Endothelial cell of umbilical vein (primary cell): ENCODE data around the gene HIP1. TPM values are rescaled to one million over a fixed set of nuclear protein-coding genes. Genes with fewer than 3 reads are reported as not detected.
A peak's percentile ranks its signal among the peaks of the same experiment; 100 is the strongest.

Experiments used
- BruUV-seq: library from RNA; stranded (reverse); fragments of 400-500 nt; replicated peaks from 2 replicates; lab custom pipeline; 2021; lab: Mats Ljungman, UMichigan
- CTCF ChIA-PET: fragments of 300-600, 350-600 bp; sonication (Branson Sonifier 250); formaldehyde crosslinking; loops from one replicate; lab custom pipeline; 2021; ENCODE audit warnings: antibody characterized with exemption, inconsistent platforms; lab: Charles Lee
- POLR2A ChIA-PET: fragments of 300-600, 350-600 bp; sonication (Branson Sonifier 250); formaldehyde crosslinking; loops from one replicate; lab custom pipeline; 2021; ENCODE audit warnings: antibody characterized with exemption, inconsistent platforms; lab: Charles Lee
- DNase-seq: peaks from one replicate; pipeline ENCODE4 v3.0.0-alpha.2; 2011; ENCODE audit warnings: low read depth, low spot score
- FAIRE-seq: peaks from 2 replicates; lab custom pipeline; 2011; peaks lifted over from hg19 to GRCh38; lab: Jason Lieb, UNC
- H2AFZ ChIP-seq: 2 replicates; pipeline ENCODE4 v1.6.0; 2012; ENCODE audit warnings: low read depth, low read length, control low read depth, inconsistent platforms
- H3K27ac ChIP-seq: 2 replicates; pipeline ENCODE4 v1.5.1; 2011; ENCODE audit warnings: low read depth, mild to moderate bottlenecking, control low read depth, low read length, moderate library complexity; ENCODE audit not compliant: insufficient read depth
- H3K27me3 ChIP-seq, 2 experiments: 2 replicates each; pipeline versions ENCODE4 v1.6.0 to v1.6.1; 2011; ENCODE audit warnings: low read length in 2 of 2, mixed read lengths in 1 of 2; ENCODE audit not compliant: control insufficient read depth in 2 of 2, insufficient read depth in 2 of 2
- H3K36me3 ChIP-seq, 2 experiments: 2 replicates in 1 of 2; 3 replicates in 1 of 2; pipeline ENCODE4 v1.5.1; 2011; ENCODE audit warnings: low read length in 2 of 2, mild to moderate bottlenecking in 1 of 2, moderate library complexity in 1 of 2; ENCODE audit not compliant: control insufficient read depth in 2 of 2, insufficient read depth in 2 of 2; ENCODE audit errors: extremely low read depth in 1 of 2
- H3K4me1 ChIP-seq: 3 replicates; pipeline ENCODE4 v1.5.1; 2011; ENCODE audit warnings: mild to moderate bottlenecking, low read length; ENCODE audit not compliant: control insufficient read depth, insufficient read depth; ENCODE audit errors: extremely low read depth
- H3K4me2 ChIP-seq: 2 replicates; pipeline ENCODE4 v1.6.1; 2011; ENCODE audit warnings: low read length, control low read depth, mixed read lengths; ENCODE audit not compliant: insufficient read depth
- H3K4me3 ChIP-seq, 3 experiments: fragments of 200-600 bp in 1 of 3; sonication (generic), shearing (Covaris generic) in 1 of 3; replicated peaks in 1 of 3; 2 replicates each; pipeline ENCODE4 v1.5.1; 2011 to 2016; ENCODE audit warnings: control low read depth in 3 of 3, low read length in 3 of 3, mild to moderate bottlenecking in 2 of 3, inconsistent platforms in 1 of 3, low read depth in 1 of 3, moderate library complexity in 1 of 3; ENCODE audit not compliant: insufficient read depth in 1 of 3
- H3K79me2 ChIP-seq: 2 replicates; pipeline ENCODE4 v1.6.0; 2012; ENCODE audit warnings: low read length, inconsistent platforms; ENCODE audit not compliant: control insufficient read depth, insufficient read depth
- H3K9ac ChIP-seq: replicated peaks from 2 replicates; pipeline ENCODE3; 2011; ENCODE audit warnings: low read length, control low read depth; ENCODE audit not compliant: insufficient read depth; ENCODE audit errors: extremely low read depth
- H3K9me1 ChIP-seq: replicated peaks from 3 replicates; pipeline ENCODE4 v1.6.0; 2011; ENCODE audit warnings: mild to moderate bottlenecking, low read length; ENCODE audit not compliant: control insufficient read depth, insufficient read depth; ENCODE audit errors: extremely low read depth
- H3K9me3 ChIP-seq: replicated peaks from 2 replicates; pipeline ENCODE4 v1.5.1; 2012; ENCODE audit warnings: low read length, inconsistent platforms; ENCODE audit not compliant: control insufficient read depth, insufficient read depth
- H4K20me1 ChIP-seq: replicated peaks from 2 replicates; pipeline ENCODE3; 2011; ENCODE audit warnings: mild to moderate bottlenecking, low read length; ENCODE audit not compliant: control insufficient read depth, insufficient read depth; ENCODE audit errors: extremely low read depth
- CTCF ChIP-seq, 2 donors: IDR thresholded peaks; 1 replicate in 1 of 2; 2 replicates in 1 of 2; pipeline ENCODE4 v1.5.1; 2011; ENCODE audit warnings: low read length in 2 of 2, mild to moderate bottlenecking in 2 of 2, moderate library complexity in 2 of 2, control low read depth in 1 of 2, inconsistent platforms in 1 of 2, low read depth in 1 of 2; ENCODE audit not compliant: insufficient read depth in 1 of 2; ENCODE audit errors: extremely low read depth in 1 of 2
- EZH2 ChIP-seq: IDR thresholded peaks from 2 replicates; pipeline ENCODE4 v1.6.1; 2012; ENCODE audit warnings: borderline replicate concordance, low read depth, mild to moderate bottlenecking, moderate library complexity, low read length, inconsistent platforms; ENCODE audit not compliant: severe bottlenecking
- FOS ChIP-seq: IDR thresholded peaks from 2 replicates; pipeline ENCODE4 v1.6.1; 2011; ENCODE audit warnings: mild to moderate bottlenecking, low read length, moderate library complexity, borderline replicate concordance; ENCODE audit not compliant: insufficient read depth
- GATA2 ChIP-seq: IDR thresholded peaks from 2 replicates; pipeline ENCODE4 v1.7.0; 2011; ENCODE audit warnings: low read depth, mild to moderate bottlenecking, moderate library complexity, mixed read lengths, low read length; ENCODE audit not compliant: insufficient read length, insufficient read depth
- JUN ChIP-seq: IDR thresholded peaks from 2 replicates; pipeline ENCODE4 v1.6.1; 2011; ENCODE audit warnings: borderline replicate concordance, low read depth; ENCODE audit not compliant: insufficient read length, insufficient read depth
- MAX ChIP-seq: IDR thresholded peaks from 2 replicates; pipeline ENCODE4 v1.6.1; 2011; ENCODE audit not compliant: insufficient read depth, insufficient read length
- MYC ChIP-seq: IDR thresholded peaks from one replicate; pipeline ENCODE4 v1.6.1; 2011; ENCODE audit warnings: mild to moderate bottlenecking, low read depth, low read length
- POLR2A ChIP-seq: IDR thresholded peaks from 2 replicates; pipeline ENCODE4 v1.6.1; 2012; ENCODE audit warnings: low read depth, mild to moderate bottlenecking, control low read depth, low read length
- POLR2AphosphoS5 ChIP-seq: IDR thresholded peaks from 2 replicates; pipeline ENCODE4 v1.6.1; 2012; ENCODE audit warnings: low read depth, mild to moderate bottlenecking, control low read depth, low read length, moderate library complexity; ENCODE audit not compliant: insufficient read depth
- dilution Hi-C: fragments of 300-500 bp; cut with MboI; formaldehyde crosslinking; loops from one replicate; pipeline ENCODE4 v1.15.0; 2019; ENCODE audit warnings: low sequenced_read_pairs; ENCODE audit not compliant: extremely low pct_ligation_motif_present
- intact Hi-C: fragments of 100-400 bp; cut with micrococcal nuclease; formaldehyde crosslinking; loops from one replicate; pipeline ENCODE4 v1.10.0; 2022
- polyA plus RNA-seq, 4 experiments: library from polyadenylated mRNA; depleted of rRNA in 3 of 4; stranded (reverse) in 3 of 4; unstranded in 1 of 4; fragments of >200 nt; gene quantifications; 2 replicates each; pipeline versions ENCODE4 v1.2.1 to v1.2.3, GENCODE V29; 2011 to 2012; ENCODE audit warnings: missing spikeins in 1 of 4
- total RNA-seq: library from RNA; stranded (reverse); gene quantifications from 2 replicates; pipeline ENCODE4 v1.2.3, GENCODE V29; 2021

The HIP1 gene
- total and polyA plus RNA-seq, 2 donors (not counting 3 experiments of a cell fraction or from before 2014, with no cell fraction given), result 23.7 to 47.6 TPM

- POLR2A ChIA-PET, result interaction anchor here (0.6 to 1.2 kb wide), 4 partner anchors 9 to 209 kb away, joined by 3 to 4 read pairs (median 4); no protein-coding TSS in a partner anchor
Observed at GRCh38 chr7:75738975-75739795, 444 bp upstream of the HIP1 start.

GRCh38 chr7:75737856-75738603 lies 711 bp downstream of the HIP1 start:
- Histone ChIP-seq H3K4me3 (peak overlapping the region; percentile 49 to 89 (median 68)), H3K79me2 (no peaks in the 10 kb centered on the region), H3K4me1 (peaks cover 6% of the 10 kb centered on the region), H3K36me3 (no peaks in the 10 kb centered on the region), H3K4me2 (peak overlapping the region; percentile 77), H2AFZ (peak overlapping the region; percentile 74), H3K27me3 (no peaks in the 10 kb centered on the region), H3K9ac (peak overlapping the region; percentile 69), H3K9me1 (no peaks in the 10 kb centered on the region), H3K27ac (peak overlapping the region; percentile 45), H4K20me1 (no peaks in the 10 kb centered on the region), H3K9me3 (no peaks in the 10 kb centered on the region)
- DNase-seq, result no peak
- ChIA-PET POLR2A (interaction anchor here (0.6 kb wide), 1 partner anchor 126 kb away, joined by 4 read pairs; no protein-coding TSS in a partner anchor), CTCF (interaction anchor here (0.7 to 1.9 kb wide), 3 partner anchors 16 to 282 kb away, joined by 3 to 8 read pairs (median 3); no protein-coding TSS in a partner anchor)
- no TSS peak for BruUV-seq
- no peak for FAIRE-seq
- intact Hi-C loops, result loop anchor here (2.0 kb wide), 3 partner anchors 67 to 139 kb away; no protein-coding TSS in a partner anchor
- dilution Hi-C loops, result no loop called here
- no peak for TF ChIP-seq POLR2A
- no peak for TF ChIP-seq MYC
- TF ChIP-seq POLR2AphosphoS5, result no peak
- TF ChIP-seq CTCF (IDR thresholded peaks at IDR 0.05; ENCODE audit: extremely low read depth in 1 of 2, insufficient read depth in 1 of 2, low read depth in 1 of 2, low read length in 2 of 2), result no peak
- no peak for TF ChIP-seq FOS
- TF ChIP-seq EZH2, result no peak
- no peak for TF ChIP-seq JUN
- TF ChIP-seq GATA2, result no peak
- no peak for TF ChIP-seq MAX

More at GRCh38 chr7:75738975-75739795, 444 bp upstream of the HIP1 start:
- H3K4me2 ChIP-seq, result peak overlapping the region; percentile 97
- H3K9me3 ChIP-seq, result no peaks in the 10 kb centered on the region
- H4K20me1 ChIP-seq, result no peaks in the 10 kb centered on the region
- TF ChIP-seq JUN, result no peak
- TF ChIP-seq FOS, result no peak
- TF ChIP-seq GATA2, result no peak
- TF ChIP-seq POLR2AphosphoS5, result no peak
- intact Hi-C loops (loop anchor here (1.0 to 2.0 kb wide), 4 partner anchors 68 to 174 kb away; no protein-coding TSS in a partner anchor), dilution Hi-C loops (no loop called here)
- H3K27me3 ChIP-seq, result no peaks in the 10 kb centered on the region
- peak overlapping the region; percentile 54 to 99 (median 91) for H3K4me3 ChIP-seq
- H3K4me1 ChIP-seq, result peaks cover 6% of the 10 kb centered on the region
- H3K9me1 ChIP-seq, result no peaks in the 10 kb centered on the region
- H3K36me3 ChIP-seq, result no peaks in the 10 kb centered on the region
- H2AFZ ChIP-seq, result peak overlapping the region; percentile 99
- no TSS peak for BruUV-seq
- H3K27ac ChIP-seq, result peak overlapping the region; percentile 55
- H3K79me2 ChIP-seq, result no peaks in the 10 kb centered on the region
- peak; percentile 97 for DNase-seq
- FAIRE-seq, result peak; percentile 95
- CTCF ChIA-PET, result interaction anchor here (0.7 to 2.6 kb wide), 8 partner anchors 8 to 281 kb away, joined by 3 to 12 read pairs (median 4); no protein-coding TSS in a partner anchor
- H3K9ac ChIP-seq, result peak overlapping the region; percentile 74
